Activated CD8-positive, alpha-beta T cell treated with anti-CD3 and anti-CD28 coated beads for 36 hours (primary cell): ENCODE measurements around the gene KCNA2. TPM values are rescaled to one million over a fixed set of nuclear protein-coding genes. Genes with fewer than 3 reads are reported as not detected.

ENCODE experiments used
- ATAC-seq: fragments of 200-7000 bp; cut with Tn5 transposase; one replicate; pipeline ENCODE4 v1.10.0; 2021; ENCODE audit warnings: mild to moderate bottlenecking, moderate library complexity
- CTCF ChIA-PET: fragments of 350-600 bp; sonication (Branson Sonifier 250); formaldehyde crosslinking; loops from one replicate; lab custom pipeline; 2021; ENCODE audit warnings: antibody characterized with exemption; lab: Charles Lee
- POLR2A ChIA-PET: fragments of 350-600 bp; sonication (Branson Sonifier 250); formaldehyde crosslinking; loops from one replicate; lab custom pipeline; 2021; ENCODE audit warnings: antibody characterized with exemption; lab: Charles Lee
- DNase-seq: peaks from one replicate; pipeline ENCODE4 v3.0.0-alpha.2; 2020
- H3K27ac Mint-ChIP-seq: one replicate; pipeline ENCODE4 v1.8.0; 2021; ENCODE audit warnings: mild to moderate bottlenecking, mixed read lengths
- H3K27me3 Mint-ChIP-seq: one replicate; pipeline ENCODE4 v1.8.0; 2021; ENCODE audit warnings: mixed read lengths
- H3K36me3 Mint-ChIP-seq: one replicate; pipeline ENCODE4 v1.8.0; 2021; ENCODE audit warnings: low read depth, mixed read lengths
- H3K4me1 Mint-ChIP-seq: one replicate; pipeline ENCODE4 v1.8.0; 2021; ENCODE audit warnings: low read depth, mixed read lengths
- H3K4me3 Mint-ChIP-seq: one replicate; pipeline ENCODE4 v1.8.0; 2021; ENCODE audit warnings: mild to moderate bottlenecking, moderate library complexity, mixed read lengths
- H3K9me3 Mint-ChIP-seq: one replicate; pipeline ENCODE4 v1.8.0; 2021; ENCODE audit warnings: mixed read lengths
- intact Hi-C: fragments of 100-400 bp; cut with micrococcal nuclease; formaldehyde crosslinking; loops from one replicate; pipeline ENCODE4 v1.10.0; 2022
- total RNA-seq, 2 experiments: library from RNA; stranded (reverse); gene quantifications; one replicate each; pipeline ENCODE4 v1.2.3, GENCODE V29; 2021
- TF ChIP-seq, protein P1 (sequence below): fragments of 200-600 bp; IDR thresholded peaks from one replicate; pipeline ENCODE4 v1.8.0; 2022; ENCODE audit warnings: antibody characterized with exemption, mild to moderate bottlenecking

The KCNA2 gene
- total RNA-seq, 2 experiments from 2014 or later: 0.02 to 0.14 TPM

DNA sequence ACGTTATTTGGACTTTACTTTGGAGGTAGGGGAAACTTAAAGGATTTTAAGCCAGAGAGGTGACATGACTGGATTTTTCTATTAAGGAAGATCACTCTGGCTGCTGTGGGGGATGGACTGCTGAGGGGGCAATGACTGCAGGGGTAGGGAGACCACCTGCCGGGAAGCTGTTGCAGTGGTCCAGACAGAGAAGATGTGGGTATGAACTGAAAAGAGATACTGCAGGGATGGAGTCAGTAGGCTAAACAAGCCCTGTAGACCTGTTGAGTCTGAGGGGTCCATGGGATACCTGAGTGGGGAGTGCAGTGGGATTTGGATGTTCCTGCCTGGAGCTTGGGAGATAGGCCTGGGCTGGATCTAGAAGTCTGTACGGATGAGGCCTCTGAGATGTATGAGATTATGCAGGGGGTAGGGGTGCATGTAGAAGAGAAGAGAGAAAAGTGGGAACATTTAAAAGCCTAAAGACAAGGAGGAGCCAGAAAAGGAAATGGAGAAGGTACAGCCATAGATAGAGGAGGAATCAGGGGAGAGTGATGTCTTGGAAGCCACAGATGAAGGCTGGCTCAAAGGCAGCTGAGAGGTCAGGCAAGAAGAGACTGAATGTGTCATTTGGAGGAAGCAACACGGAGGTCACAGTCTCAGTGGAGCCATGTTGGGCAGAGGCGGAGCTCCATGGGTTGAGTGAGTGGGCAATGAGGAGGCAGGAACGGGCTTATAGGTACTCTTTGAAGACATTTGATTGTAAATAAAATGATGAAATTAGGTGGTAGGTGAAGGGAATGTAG lies 25.9 kb upstream of the KCNA2 start:
- Mint-ChIP-seq H3K4me3 (no peak overlapping the region), H3K27ac (no peak overlapping the region), H3K4me1 (peaks cover 53% of the 10 kb centered on the region), H3K9me3 (no peaks in the 10 kb centered on the region), H3K27me3 (no peaks in the 10 kb centered on the region), H3K36me3 (no peaks in the 10 kb centered on the region)
- TF ChIP-seq, protein P1, sequence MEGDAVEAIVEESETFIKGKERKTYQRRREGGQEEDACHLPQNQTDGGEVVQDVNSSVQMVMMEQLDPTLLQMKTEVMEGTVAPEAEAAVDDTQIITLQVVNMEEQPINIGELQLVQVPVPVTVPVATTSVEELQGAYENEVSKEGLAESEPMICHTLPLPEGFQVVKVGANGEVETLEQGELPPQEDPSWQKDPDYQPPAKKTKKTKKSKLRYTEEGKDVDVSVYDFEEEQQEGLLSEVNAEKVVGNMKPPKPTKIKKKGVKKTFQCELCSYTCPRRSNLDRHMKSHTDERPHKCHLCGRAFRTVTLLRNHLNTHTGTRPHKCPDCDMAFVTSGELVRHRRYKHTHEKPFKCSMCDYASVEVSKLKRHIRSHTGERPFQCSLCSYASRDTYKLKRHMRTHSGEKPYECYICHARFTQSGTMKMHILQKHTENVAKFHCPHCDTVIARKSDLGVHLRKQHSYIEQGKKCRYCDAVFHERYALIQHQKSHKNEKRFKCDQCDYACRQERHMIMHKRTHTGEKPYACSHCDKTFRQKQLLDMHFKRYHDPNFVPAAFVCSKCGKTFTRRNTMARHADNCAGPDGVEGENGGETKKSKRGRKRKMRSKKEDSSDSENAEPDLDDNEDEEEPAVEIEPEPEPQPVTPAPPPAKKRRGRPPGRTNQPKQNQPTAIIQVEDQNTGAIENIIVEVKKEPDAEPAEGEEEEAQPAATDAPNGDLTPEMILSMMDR: no peak
- ChIA-PET POLR2A (interaction anchor here (0.7 to 9.8 kb wide), 8 partner anchors 13 to 163 kb away, joined by 3 to 131 read pairs (median 8); partner anchors contain the start of gene KCNA3), CTCF (interaction anchor here (0.5 to 5.5 kb wide), 11 partner anchors 8 to 150 kb away, joined by 3 to 67 read pairs (median 3); no protein-coding TSS in a partner anchor)
- intact Hi-C loops: loop anchor here (1.0 to 10.0 kb wide), 5 partner anchors 15 to 585 kb away; partner anchors contain the start of gene CD53
- ATAC-seq: no peak
- DNase-seq: peak; percentile 48

DNA sequence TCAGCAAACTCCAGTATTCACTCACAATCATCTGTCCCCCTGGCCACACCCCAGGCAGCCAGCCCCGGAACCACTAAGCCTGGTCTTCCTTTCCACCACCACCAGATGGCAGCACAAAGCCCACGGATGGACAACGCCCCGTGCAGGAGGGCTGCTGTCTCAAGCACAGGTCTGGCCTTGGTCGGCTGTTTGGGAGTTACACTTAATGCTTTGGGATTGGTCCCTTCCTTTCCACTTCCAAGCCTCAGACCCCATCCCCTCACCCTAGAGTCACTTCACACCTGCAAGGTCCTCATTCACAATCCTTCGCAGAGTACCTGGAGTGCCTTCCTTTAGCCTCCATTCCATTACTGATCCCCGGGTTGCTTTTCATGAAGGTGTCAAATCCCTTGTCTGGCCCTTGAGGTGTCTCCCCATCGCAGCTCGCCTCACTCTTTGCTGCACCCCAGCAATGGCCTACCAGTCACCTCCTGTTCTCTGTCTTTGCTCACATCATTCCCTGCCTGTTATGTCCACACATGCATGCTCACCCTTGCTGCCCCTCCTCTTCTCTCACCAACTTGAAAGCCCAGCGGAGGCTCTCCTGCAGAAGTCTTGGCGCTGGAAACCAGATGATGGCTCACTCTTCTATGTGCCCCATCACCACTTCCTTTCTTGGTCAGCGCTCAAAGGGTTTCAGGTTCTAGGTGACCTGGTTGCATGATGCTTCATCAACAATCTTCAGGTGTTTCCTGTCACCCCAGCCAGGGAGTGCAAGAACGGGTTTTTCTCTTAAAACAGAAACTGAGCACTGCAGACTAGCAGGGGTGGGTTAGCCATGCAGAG lies 24.9 kb upstream of the KCNA2 start:
- no peaks in the 10 kb centered on the region for H3K27me3 Mint-ChIP-seq
- intact Hi-C loops: loop anchor here (1.0 to 10.0 kb wide), 5 partner anchors 16 to 586 kb away; partner anchors contain the start of gene CD53
- H3K4me1 Mint-ChIP-seq: peaks cover 52% of the 10 kb centered on the region
- ChIA-PET CTCF (interaction anchor here (0.8 to 5.5 kb wide), 16 partner anchors 12 to 156 kb away, joined by 3 to 67 read pairs (median 4); no protein-coding TSS in a partner anchor), POLR2A (interaction anchor here (0.6 to 9.8 kb wide), 11 partner anchors 10 to 150 kb away, joined by 3 to 131 read pairs (median 4); partner anchors contain the start of gene KCNA3)
- no peaks in the 10 kb centered on the region for H3K36me3 Mint-ChIP-seq
- H3K4me3 Mint-ChIP-seq: no peak overlapping the region
- ATAC-seq: peak; percentile 69
- TF ChIP-seq, protein P1: peak; percentile 85
- peak; percentile 89 for DNase-seq
- no peaks in the 10 kb centered on the region for H3K9me3 Mint-ChIP-seq
- H3K27ac Mint-ChIP-seq: no peak overlapping the region

DNA sequence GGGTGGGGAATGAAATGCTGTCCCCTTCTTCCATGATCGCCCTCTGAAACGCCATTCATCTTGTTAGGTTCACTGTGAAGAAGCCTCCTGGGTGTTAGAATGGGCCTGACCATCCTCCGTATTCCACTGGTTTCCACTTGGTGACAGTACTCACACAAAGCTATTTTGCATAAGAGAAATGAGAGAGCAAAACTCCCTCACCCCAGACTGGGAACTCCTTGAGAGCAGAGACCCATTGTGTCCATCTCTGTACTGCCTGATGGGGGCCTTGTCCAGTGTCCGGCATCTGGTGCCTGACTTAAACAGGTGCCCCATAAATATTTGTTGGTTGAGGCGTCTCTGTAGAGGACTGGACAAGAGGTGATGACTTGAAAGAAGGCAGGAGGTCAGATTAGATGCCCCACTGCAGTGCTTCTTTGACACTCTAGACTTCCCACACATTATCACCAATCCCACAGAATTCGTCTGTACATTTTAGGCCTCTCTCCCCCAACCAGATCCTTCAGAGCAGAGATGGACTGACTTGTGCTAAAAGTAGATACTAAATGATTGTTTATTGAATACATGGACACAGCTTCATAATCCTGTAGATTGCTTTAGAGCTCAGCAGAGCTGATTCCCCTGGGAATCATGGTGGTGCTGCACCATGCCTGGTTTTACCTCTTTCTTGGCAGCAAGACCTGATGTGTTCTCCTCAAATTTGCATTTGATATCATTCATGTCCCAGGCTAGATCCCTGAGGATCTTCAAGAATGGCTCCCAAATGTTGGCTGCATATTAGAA lies 22.4 kb upstream of the KCNA2 start:
- no peak for ATAC-seq
- H3K27ac Mint-ChIP-seq: no peak overlapping the region
- TF ChIP-seq, protein P1: no peak
- H3K4me3 Mint-ChIP-seq: no peak overlapping the region
- H3K4me1 Mint-ChIP-seq: peaks cover 27% of the 10 kb centered on the region
- ChIA-PET POLR2A (interaction anchor here (1.6 kb wide), 1 partner anchor 18 kb away, joined by 4 read pairs; no protein-coding TSS in a partner anchor), CTCF (interaction anchor here (1.3 to 5.5 kb wide), 6 partner anchors 9 to 154 kb away, joined by 3 to 67 read pairs (median 26); no protein-coding TSS in a partner anchor)
- intact Hi-C loops: no loop called here
- H3K36me3 Mint-ChIP-seq: no peaks in the 10 kb centered on the region
- H3K27me3 Mint-ChIP-seq: no peaks in the 10 kb centered on the region
- DNase-seq: no peak
- peaks cover 4% of the 10 kb centered on the region for H3K9me3 Mint-ChIP-seq

DNA sequence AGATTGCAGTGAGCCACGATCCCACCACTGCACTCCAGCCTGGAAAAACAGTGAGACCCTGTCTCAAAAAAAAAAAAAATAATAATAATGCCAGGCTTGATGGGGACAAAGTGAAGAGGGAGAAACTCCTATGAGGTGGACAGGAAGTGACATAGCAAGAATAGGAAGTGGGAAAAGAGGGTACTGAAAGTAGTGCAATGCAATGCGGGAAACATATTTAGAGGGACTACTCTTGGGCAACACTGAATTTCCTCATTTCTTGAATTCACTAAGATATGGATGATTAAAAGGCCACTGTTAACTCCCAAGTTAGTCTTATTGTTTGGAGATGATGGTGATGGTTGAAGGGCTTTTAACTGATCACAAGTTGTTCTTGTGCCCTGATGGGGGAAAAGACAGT lies 21.6 kb upstream of the KCNA2 start:
- H3K27ac Mint-ChIP-seq: no peak overlapping the region
- H3K4me3 Mint-ChIP-seq: no peak overlapping the region
- H3K27me3 Mint-ChIP-seq: no peaks in the 10 kb centered on the region
- peaks cover 5% of the 10 kb centered on the region for H3K9me3 Mint-ChIP-seq
- ChIA-PET CTCF (interaction anchor here (1.3 to 5.5 kb wide), 3 partner anchors 8 to 154 kb away, joined by 3 to 51 read pairs (median 45); no protein-coding TSS in a partner anchor), POLR2A (no interaction called here)
- H3K4me1 Mint-ChIP-seq: peaks cover 21% of the 10 kb centered on the region
- intact Hi-C loops: no loop called here
- no peaks in the 10 kb centered on the region for H3K36me3 Mint-ChIP-seq
- ATAC-seq (no peak), DNase-seq (no peak)
- TF ChIP-seq, protein P1: no peak
